Stimulated activated CD4-positive, alpha-beta T cell treated with anti-CD3 and anti-CD28 coated beads, Interleukin-1b, Interleukin-23, amount 100 ng/mL, for 24 hours (primary cell): ENCODE measurements around the gene TRIP12.
A peak's percentile ranks its signal among the peaks of the same experiment; 100 is the strongest.
"Not testable (repeated sequence)": the region's sequence is repeated elsewhere in the genome, so short reads cannot be mapped to it uniquely, and the experiment has no call there.

Experiments used
- DNase-seq, 4 experiments: peaks; one replicate each; pipeline ENCODE4 v3.0.0-alpha.2; 2020; ENCODE audit warnings: low read depth in 4 of 4, low spot score in 1 of 4

The TRIP12 gene

GRCh38 chr2:229879191-229879950 is 42.4 kb downstream of the TRIP12 start:
- no peak for DNase-seq

GRCh38 chr2:229875549-229875948 is 46.3 kb downstream of the TRIP12 start:
- no peak for DNase-seq

GRCh38 chr2:229874647-229875046 is 47.2 kb downstream of the TRIP12 start:
- DNase-seq = no peak

GRCh38 chr2:229873123-229873581 is 48.7 kb downstream of the TRIP12 start:
- DNase-seq = no peak

DNA sequence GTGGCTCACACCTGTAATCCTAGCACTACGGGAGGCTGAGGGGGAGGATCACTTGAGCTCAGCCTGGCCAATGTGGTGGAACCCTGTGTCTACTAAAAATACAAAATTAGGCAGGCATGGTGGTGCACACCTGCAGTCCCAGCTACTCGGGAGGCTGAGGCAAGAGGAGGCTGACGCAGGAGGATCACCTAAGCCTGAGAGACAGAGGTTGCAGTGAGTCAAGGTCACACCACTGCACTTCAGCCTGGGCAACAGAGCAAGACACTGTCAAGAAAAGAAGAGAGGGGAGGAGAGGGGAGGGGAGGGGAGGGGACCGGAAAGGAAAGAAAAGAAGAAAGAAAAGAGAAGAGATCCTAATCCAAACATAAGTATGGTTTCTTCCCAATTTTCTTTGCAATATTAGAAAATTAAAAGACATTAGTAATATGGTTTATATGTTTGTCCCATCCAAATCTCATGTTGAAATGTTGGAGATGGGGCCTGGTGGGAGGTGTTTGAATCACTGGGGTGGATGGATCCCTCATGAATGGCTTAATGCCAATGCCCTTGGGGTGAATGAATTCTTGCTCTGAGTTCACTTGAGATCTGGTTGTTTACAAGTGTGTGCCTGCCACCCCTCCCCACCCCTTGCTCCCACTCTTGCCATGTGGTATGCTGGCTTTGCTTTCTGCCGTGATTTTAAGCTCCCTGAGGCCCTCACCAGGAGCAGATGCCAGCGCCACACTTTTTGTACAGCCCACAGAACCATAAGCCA is 50.7 kb downstream of the TRIP12 start:
- DNase-seq = no peak

DNA sequence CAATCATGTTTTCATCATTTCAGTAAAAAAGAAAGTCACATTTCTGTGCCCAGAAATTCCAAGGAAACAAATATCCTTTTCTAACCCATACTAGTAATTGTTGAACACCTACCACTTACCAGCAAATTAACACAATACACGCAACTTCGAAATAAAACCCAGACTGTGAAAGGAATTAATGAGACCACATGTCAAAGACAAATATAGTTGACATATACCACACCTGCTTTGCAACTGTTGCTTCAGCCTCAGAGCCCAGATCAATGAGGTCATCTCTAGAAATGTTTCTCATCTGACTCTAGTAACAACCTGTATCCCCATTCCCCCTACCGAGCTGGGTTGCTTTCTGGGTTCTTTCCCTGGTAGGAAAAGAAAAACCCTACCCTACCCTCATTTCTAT is 52.6 kb downstream of the TRIP12 start:
- no peak for DNase-seq

DNA sequence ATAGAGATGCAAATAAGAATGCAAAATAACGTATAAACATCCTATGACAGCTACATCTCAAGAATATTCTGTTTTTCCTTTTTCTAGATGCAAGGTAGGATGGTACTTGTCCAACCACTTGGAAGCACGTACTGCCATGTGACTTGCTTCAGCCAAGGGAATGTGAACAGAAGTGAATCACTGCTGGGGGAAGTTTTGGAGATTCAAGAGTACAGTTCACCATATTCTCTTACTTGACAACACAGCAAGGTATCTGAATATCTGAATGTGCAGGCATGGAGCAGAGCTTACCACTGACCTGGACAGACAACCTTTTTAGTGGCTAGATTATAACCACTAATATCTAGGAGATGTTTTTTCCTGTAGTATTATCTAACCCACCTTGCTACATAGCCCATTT is 53.0 kb downstream of the TRIP12 start:
- DNase-seq = no peak

GRCh38 chr2:229865033-229865432 is 56.8 kb downstream of the TRIP12 start:
- DNase-seq = no peak

DNA sequence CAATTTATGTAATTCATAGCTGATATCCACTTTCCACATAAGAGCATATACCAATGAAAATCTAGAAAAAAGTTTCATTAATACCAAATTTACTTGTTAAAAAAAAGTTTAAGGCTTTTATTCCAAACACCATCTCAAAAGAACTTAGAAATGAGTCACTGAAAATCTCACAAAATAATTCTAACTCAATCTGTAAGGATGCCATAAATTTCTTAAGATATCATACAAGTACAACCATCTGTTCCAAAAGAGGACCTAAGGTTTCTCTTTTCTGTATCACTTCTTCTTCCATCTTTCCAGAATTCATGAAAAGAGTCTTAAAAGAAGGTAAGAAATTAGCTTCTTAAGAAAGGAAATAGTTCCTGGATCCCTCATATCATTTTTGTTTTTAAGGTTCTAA is 60.4 kb downstream of the TRIP12 start:
- DNase-seq = no peak

DNA sequence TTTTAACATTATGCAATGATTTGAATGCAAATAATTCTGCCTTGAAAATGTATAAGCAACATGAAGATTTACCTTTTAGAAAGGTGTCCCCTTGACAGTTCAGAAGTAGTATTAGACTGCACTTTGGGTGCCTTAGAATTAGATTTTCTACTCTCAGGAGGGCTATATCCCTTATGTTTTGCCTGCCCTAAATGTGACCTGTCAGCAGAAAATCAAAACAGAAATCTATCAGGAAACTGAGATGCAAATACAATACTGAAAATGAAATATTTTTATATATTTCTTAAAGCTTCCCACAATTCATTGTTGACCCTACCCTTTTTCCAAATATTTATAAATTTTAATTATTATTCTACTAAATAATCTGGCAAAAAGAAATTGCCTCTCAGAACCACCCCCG is 61.5 kb downstream of the TRIP12 start:
- DNase-seq = no peak

DNA sequence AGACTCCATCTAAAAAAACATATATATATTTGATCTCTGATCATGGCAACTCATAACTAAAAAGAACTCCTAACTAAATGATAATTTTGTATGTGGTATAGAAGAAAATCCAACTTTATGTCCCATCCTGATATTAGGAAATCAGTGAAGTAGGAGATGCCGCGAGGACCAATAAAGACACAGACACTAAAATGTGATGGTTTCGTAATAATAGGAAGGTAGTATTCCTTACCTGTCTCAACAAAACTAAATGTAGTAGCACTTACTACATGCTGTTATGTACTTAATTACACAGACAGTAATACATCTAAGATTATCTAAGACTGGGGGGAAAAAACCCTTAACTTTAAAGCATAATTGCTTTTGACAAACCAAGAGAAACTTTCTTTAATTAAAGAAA is 63.5 kb downstream of the TRIP12 start:
- DNase-seq = no peak

GRCh38 chr2:229857634-229858033 is 64.2 kb downstream of the TRIP12 start:
- no peak for DNase-seq

DNA sequence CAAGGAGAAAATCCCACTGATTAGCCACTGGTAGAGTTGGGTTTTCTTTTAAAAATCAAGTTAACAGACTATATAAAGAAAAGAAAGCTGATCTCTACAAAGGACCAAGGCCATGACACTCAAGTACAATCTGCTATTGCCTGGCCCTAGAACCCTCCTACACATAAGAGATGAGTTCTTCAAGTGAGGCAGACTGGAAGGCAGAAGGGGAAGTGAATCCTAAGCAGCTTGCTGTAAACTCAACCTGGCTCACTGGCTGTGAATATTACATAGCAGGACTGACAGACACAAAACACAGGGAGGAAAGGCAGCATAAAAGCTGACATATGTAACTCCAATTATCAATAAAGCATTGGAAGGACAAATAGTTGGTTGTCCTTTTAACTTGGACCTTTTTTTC is 65.4 kb downstream of the TRIP12 start:
- no peak for DNase-seq

- DNase-seq = no peak
These were observed 66.7 kb downstream of the TRIP12 start for GRCh38 chr2:229855116-229855515.

- DNase-seq = peak in 3 of 4 experiments; percentile 2 to 16 (median 14)
These were observed 69.2 kb downstream of the TRIP12 start for GRCh38 chr2:229852565-229852964.

DNA sequence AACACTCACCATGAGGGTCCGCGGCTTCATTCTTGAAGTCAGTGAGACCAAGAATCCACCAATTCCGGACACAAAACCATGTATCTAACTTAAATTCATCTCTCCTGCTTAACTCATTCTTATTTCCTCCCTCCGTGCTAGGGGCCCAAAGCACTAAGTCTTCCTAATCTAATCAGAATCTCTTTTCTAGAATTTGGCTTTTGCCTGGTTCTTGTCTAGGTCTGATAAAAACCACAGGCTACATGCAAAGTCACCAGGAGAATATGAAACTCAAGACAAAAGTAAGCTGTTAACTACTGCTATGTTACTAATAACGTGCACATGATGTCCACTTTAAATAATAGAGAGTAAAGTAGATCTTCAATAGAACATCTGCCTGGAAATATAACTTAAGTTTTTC is 69.9 kb downstream of the TRIP12 start:
- no peak for DNase-seq

DNA sequence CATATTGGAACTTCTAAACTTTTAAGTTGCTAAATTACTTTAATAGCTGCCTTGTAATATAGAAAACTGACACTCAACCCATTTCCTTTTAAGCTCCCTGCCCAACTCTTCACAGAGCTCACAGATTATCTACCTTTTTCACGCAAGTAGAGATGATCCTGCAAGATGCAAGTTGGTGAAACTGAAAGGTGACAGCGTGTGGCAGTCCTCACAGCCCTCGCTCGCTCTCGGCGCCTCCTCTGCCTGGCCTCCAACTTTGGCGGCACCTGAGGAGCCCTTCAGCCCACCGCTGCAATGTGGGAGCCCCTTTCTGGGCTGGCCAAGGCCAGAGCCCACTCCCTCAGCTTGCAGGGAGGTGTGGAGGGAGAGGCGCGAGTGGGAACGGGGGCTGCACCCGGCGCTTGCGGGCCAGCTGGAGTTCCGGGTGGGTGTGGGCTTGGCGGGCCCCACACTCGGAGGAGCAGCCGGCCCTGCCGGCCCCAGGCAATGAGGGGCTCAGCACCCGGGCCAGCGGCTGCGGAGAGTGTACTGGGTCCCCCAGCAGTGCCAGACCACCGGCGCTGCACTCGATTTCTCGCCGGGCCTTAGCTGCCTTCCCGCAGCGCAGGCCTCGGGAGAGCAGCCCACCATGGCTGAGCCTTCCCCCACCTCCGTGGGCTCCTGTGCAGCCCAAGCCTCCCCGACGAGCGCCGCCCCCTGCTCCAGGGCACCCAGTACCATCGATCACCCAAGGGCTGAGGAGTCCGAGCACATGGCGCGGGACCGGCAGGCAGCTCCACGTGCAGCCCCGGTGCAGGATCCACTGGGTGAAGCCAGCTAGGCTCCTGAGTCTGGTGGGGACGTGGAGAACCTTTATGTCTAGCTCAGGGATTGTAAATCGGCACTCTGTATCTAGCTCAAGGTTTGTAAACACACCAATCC is 71.2 kb downstream of the TRIP12 start:
- DNase-seq = not testable (repeated sequence)

- DNase-seq = no peak
These were observed 72.7 kb downstream of the TRIP12 start for GRCh38 chr2:229849073-229849472.

DNA sequence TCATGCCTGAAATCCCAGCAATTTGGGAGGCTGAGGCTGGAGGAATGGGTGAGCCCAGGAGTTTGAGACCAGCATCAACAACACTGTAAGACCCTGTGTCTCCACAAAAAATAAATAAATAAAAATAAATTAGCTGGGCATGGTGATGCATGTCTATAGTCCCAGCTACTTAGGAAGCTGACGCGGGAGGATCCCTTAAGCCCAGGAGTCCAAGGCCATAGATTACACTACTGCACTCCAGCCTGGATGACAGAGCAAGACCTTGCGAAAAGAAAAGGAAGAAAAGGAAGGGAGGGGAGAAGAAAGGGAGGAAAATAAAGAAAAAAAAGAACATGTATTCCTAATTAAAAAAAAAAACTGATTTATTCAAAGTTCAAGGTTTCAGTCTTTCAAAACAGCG is 78.2 kb downstream of the TRIP12 start:
- DNase-seq = no peak

DNA sequence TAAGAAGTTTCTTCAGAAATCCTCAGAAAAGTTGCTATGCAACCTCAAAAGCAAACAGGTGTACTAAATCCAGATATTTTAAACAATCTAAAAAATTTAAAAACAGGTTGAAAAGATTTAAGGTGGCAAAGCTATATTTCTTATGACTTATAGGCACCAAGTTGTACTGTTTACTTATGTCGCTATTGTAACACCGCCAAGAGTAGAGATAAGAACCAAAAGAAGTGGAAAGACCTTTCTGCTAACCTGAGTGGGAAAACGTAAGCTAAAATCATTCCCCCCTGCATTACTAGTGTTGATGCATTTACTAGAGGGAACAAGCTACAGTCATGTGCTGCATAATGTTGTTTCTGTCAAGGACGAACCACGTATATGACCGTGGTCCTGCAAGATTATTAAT is 83.1 kb downstream of the TRIP12 start:
- no peak for DNase-seq

GRCh38 chr2:229836847-229837246 is 85.0 kb downstream of the TRIP12 start:
- DNase-seq = no peak
